Hematopoietic multipotent progenitor cell (in vitro differentiated cells): ENCODE data around the gene FBXO45. TPM values are rescaled to one million over a fixed set of nuclear protein-coding genes. Genes with fewer than 3 reads are reported as not detected.
"Not testable (repeated sequence)": the region's sequence is repeated elsewhere in the genome, so short reads cannot be mapped to it uniquely, and the experiment has no call there.

Experiments used
- DNase-seq, 3 donors: peaks; one replicate each; pipeline ENCODE4 v3.0.0-alpha.2; 2011 to 2015; ENCODE audit warnings: low read depth in 2 of 3, low spot score in 2 of 3
- total RNA-seq: library from RNA; depleted of rRNA; stranded (reverse); fragments of >200 nt; gene quantifications from one replicate; pipeline ENCODE4 v1.2.3, GENCODE V29; 2012

Gene FBXO45, protein sequence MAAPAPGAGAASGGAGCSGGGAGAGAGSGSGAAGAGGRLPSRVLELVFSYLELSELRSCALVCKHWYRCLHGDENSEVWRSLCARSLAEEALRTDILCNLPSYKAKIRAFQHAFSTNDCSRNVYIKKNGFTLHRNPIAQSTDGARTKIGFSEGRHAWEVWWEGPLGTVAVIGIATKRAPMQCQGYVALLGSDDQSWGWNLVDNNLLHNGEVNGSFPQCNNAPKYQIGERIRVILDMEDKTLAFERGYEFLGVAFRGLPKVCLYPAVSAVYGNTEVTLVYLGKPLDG
- 4.6 TPM for total RNA-seq

DNA sequence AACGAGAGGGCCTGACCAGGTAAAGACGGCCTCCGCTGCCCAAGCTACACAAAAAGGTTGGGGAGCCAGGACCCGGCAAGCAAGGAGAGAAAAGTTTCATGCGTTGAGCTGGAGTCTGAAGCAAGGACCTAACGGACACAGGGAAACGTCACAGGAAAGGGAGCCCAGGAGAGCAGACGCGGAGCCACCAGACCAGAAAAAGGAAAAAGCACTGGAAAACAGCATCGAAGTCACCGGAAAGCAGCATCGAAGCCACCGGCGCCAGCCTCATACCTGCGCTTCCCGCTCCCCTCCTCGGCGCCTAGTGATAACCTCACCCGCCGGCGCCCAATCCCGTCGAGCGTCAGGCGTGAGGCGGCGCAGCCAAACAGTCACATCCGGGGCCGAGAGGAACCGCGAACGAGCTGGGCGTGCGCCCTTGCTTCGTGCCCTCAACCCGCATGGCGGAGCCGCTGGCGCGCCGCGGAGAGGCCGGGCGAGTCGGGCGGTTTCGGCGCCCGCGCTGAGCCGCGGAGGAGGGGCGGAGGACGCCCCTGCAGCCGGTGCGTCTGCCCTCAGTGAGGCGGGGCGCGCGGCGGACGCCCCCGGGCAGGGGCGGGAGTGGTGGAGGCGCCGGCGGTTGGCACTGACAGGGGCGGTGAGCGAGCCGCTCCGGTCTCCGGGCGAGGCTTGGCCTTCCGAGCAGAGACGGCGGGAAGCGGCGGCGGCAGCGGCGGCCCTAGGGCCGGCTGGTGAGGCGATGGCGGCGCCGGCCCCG, at the start of gene FBXO45, which contains the start of gene WDR53:
TSS of gene FBXO45 (plus strand) at position 415 of the 757 bp plus-strand sequence. CDS start at position 740, 325 bp downstream.
TSS of gene WDR53 (minus strand) at position 309 of the 757 bp plus-strand sequence. CDS start 7,079 bp downstream, outside the sequence.
- DNase-seq, result peak; percentile 91 to 96 (median 96)

DNA sequence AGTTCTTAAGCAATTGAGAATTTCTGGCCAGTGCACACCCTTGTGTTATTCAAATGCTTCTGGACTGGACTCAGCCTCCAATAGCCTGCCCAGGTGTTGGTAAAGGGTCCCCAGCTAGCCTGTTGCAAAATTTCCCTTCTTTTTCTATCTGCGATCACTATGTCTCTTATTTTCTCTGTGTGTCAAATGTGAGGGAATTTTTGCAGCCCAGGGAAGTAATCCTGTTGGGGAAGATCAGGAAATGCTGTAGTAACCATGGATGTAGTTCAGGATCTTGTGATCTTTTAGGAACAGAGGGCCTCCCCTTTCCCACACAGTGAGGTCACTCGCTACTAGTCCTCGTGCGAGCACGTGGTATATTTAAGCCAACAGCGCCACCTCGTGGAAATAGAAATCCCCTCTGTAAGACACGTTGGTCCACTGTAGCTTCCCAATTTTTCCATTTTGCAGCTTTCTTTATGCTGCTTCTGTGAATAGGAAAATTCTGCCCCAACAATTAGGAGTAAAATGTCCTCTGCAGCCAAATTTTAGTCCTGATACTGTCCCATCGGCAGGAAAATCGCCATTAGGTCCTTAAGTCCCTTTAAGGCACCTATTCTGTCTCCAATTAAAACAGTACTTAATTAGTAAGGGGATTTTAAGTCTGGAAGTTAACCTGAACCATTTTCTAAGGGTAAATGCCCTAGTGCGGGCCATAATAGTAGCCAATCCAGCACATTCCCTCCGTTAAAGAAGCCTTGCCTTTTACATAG, 49.3 kb upstream of the FBXO45 start:
- peak in 2 of 3 donors; percentile 47 to 64 for DNase-seq

DNA sequence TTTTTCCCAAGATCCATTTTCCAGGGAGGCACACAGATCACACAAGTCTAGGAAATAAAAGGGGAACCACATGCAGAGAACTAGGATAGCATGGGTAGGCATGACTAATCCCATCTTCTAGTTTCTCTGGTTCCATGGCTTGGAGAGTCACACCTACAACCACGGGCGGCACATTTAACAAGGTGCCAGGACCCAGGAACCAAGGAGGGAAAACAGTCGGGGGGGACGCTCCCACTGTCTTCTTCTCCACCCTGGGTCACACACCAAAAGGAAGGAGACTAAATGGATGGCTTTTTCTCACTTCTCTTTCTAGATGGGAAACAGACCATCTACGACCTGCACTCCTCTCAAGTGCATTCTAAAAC, 48.8 kb upstream of the FBXO45 start:
- DNase-seq, result peak in 2 of 3 donors; percentile 15 to 31

DNA sequence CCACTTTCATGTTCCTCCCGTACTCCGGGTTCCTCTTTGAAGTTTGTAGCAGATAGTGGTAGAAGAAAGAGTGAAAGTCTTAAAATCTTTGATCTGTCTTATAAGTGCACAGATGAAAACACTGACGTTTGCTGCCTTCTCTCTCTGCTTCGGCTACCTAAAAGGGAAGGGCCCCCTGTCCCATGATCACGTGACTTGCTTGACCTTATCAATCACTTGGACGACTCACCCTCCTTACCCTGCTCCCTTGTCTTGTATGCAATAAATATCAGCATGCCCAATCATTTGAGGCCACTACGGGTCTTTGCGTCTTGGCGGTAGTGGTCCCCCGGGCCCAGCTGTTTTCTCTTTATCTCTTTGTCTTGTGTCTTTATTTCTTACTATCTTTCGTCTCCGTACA, 47.2 kb upstream of the FBXO45 start:
- not testable (repeated sequence) for DNase-seq

DNA sequence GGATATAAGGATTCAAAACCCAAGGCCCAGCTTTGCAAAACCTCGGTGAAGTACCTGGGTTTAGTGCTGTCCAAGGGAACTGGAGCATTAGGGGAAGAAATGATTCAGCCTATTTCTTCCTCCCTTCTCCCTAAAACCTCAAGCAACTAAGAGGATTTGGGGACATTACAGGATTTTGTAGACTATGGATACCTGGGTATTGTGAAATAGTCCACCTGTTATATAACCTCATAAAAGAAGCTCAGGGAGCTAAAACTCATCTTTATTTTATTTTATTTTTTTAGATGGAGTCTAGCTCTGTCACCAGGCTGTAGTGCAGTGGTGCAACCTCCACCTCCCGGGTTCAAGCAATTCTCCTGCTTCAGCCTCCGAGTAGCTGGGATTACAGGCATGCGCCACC, 44.6 kb upstream of the FBXO45 start:
- DNase-seq, result no peak

GRCh38 chr3:196524527-196524926, 43.9 kb upstream of the FBXO45 start:
- DNase-seq, result peak in 2 of 3 donors; percentile 26 to 56

- no peak for DNase-seq
Observed at GRCh38 chr3:196525141-196525540, 43.3 kb upstream of the FBXO45 start.

- peak in 2 of 3 donors; percentile 73 to 83 for DNase-seq
Observed at GRCh38 chr3:196528639-196529233, 39.7 kb upstream of the FBXO45 start.

DNA sequence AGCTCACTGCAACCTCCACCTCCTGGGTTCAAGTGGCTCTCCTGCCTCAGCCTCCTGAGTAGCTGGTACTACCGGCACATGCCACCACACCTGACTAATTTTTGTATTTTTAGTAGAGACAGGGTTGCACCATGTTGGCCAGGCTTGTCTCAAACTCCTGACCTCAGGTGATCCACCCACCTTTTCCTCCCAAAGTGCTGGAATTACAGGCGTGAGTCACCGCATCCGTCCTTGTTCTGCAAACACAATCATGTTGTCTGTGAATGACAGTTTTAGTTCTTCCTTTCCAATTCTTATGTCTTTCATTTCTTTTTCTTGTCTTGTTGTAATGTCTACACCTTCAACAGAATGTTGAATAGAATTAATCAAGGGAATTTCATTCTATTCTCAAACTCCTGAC, 37.0 kb upstream of the FBXO45 start:
- no peak for DNase-seq

GRCh38 chr3:196533260-196533681, 35.2 kb upstream of the FBXO45 start:
- no peak for DNase-seq

DNA sequence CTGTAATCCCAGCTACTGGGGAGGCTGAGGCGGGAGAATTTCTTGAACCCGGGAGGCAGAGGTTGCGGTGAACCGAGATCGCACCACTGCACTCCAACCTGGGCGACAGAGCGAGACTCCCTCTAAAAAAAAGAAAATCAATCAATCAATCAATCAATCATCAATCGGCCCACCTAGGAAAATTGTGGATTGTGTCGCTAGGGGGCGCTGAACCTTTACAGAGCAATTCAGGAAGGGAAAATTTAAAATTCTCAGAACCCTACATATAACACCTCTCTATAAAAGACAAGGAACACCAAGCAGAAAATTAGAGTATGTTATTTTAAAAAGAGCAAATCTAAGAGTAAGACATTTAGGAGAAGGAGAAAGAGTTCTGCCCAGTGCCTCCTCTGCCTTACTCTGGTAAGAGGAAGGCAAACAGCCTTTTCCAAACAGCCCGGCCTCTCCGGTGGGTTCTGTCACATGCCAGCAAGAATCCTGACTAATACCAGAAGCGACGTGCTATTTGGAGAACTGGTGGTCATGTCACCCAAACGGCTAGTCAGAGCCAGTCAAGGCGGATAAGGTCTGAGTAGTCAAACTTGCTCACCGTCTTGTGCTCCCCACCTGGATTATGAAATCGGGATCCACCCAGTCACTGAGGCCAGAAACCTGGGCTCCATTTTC, 31.0 kb upstream of the FBXO45 start:
- peak; percentile 28 to 48 (median 36) for DNase-seq

- no peak for DNase-seq
Observed at GRCh38 chr3:196541684-196542445, 26.6 kb upstream of the FBXO45 start.

- DNase-seq, result no peak
Observed at GRCh38 chr3:196544491-196544992, 23.9 kb upstream of the FBXO45 start.

DNA sequence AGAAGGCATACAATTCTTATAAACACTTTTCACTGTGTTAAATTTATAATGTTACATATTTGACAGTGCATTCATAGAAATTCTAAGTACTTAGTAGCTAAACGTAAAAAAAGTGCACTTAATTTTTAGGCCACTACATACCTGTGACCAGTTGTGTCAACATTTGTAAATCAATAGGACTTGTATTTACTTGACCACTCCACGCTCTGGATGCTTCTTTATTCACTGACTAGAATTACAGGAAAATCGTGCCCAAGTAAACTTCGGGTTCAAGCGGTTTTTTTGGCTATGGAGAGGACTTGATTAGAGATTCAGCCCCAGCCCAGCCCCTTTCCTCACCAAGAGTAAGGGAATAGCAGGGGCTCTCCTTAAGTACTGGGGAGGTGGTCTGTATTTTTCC, 21.9 kb upstream of the FBXO45 start:
- no peak for DNase-seq

DNA sequence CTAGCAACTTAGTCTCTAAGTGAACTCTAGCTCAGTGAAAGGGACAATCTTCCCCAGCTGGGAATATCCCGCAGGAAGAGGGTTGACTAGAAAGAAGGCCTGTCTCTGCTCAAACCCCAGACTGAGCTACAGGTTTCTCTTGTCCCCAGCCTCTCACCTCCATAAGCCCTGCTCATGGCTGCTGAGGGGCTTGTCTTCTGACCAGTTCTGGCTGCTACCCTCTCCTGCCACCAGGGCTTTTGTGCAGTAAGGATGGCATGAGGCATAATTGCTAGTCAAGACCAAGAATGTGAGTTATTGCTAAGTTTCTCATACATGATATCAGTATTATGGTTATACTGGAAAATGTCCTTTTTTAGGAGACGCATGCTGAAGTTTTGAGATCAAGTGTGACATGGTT, 21.4 kb upstream of the FBXO45 start:
- no peak for DNase-seq

- DNase-seq, result not testable (repeated sequence)
Observed at GRCh38 chr3:196549312-196549711, 19.1 kb upstream of the FBXO45 start.

DNA sequence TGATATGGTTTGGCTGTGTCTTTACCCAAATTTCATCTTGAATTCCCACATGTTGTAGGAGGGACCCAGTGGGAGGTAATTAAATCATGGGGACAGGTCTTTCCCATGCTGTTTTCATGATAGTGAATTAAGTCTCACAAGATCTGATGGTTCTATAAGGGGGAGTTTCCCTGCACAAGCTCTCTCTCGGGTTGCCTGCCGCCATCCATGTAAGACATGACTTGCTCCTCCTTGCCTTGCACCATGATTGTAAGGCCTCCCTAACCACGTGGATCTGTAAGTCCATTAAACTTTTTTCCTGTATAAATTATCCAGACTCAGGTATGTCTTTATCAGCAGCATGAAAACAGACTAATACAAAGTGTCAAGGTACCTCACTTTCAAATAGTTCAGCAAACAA, 18.3 kb upstream of the FBXO45 start:
- DNase-seq, result not testable (repeated sequence)

DNA sequence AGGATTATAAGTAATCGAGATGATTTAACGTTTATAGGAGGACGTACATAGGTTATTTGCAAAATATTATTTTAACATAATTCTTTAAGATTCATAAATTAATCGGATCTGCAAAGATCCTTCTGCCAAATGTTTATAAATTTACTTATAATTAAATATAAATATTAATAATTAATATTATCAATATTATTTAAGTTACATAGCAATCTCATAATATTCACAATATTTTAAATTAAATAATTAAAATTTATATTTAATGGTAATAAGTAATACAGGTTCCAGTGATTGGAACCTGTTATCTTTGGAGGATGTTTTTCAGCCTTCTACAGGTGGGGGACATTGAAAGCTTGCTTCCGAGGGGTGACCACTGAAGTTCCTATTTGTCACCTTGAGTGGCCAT, 16.2 kb upstream of the FBXO45 start:
- no peak for DNase-seq

DNA sequence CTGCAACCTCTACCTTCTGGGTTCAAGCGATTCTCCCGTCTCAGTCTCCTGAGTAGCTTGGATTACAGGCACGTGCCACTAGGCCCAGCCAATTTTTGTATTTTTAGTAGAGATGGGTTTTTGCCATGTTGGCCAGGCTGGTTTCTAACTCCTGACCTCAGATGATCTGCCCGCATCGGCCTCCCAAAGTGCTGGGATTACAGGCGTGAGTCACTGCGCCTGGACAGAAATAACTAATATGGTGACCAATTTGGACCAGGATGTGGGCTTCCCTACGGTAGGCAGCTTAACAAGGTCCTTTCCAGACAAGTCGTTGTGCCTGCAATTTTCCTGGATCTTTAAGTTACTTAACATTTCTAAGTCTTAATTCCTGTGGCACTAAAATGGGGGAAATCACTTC, 14.9 kb upstream of the FBXO45 start:
- no peak for DNase-seq
